Measurements from ENCODE around the gene SLAMF1. TPM values are rescaled to one million over a fixed set of nuclear protein-coding genes. Genes with fewer than 3 reads are reported as not detected.

SLAMF1 gene
- total RNA-seq, 1 donor, result not detected

DNA sequence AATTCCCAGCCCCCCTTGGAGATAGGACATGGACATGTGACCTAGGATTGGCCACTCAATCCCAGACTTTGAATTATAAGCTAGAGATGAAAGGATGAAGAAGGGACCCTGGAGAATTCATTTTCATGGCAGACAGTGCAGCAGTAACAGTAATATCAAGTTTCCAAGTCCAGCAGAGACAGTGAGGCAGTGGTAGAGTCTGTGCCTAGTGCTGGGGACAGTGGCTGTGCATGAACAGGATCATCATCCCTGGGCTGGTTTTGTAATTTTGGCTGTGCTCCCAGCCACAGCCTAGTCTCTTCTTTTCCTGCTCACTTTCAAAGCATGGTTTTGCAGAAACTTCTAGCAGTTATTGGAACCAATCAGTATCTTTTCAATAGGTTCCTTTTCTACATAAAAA is 37.9 kb downstream of the SLAMF1 start:
- H3K27me3 ChIP-seq (ENCODE audit: insufficient read depth, low read length), result peaks cover 3% of the 10 kb centered on the region
- H3K9me3 ChIP-seq (ENCODE audit: low read depth, low read length), result no peaks in the 10 kb centered on the region
- H3K36me3 ChIP-seq (ENCODE audit: insufficient read depth, low read length), result no peaks in the 10 kb centered on the region
- no peaks in the 10 kb centered on the region for H4K20me1 ChIP-seq (ENCODE audit: insufficient read depth, low read length)
- H3K4me1 ChIP-seq (ENCODE audit: insufficient read depth, low read length), result no peaks in the 10 kb centered on the region
- H3K27ac ChIP-seq (ENCODE audit: low read depth, low read length), result no peak overlapping the region
- no peak overlapping the region for H3K4me2 ChIP-seq (ENCODE audit: insufficient read depth, low read length)
- no peaks in the 10 kb centered on the region for H3K79me2 ChIP-seq (ENCODE audit: insufficient read depth, low read length)
- DNase-seq (ENCODE audit: insufficient read length, low spot score, missing footprints), result no peak
- TF ChIP-seq, protein P1, sequence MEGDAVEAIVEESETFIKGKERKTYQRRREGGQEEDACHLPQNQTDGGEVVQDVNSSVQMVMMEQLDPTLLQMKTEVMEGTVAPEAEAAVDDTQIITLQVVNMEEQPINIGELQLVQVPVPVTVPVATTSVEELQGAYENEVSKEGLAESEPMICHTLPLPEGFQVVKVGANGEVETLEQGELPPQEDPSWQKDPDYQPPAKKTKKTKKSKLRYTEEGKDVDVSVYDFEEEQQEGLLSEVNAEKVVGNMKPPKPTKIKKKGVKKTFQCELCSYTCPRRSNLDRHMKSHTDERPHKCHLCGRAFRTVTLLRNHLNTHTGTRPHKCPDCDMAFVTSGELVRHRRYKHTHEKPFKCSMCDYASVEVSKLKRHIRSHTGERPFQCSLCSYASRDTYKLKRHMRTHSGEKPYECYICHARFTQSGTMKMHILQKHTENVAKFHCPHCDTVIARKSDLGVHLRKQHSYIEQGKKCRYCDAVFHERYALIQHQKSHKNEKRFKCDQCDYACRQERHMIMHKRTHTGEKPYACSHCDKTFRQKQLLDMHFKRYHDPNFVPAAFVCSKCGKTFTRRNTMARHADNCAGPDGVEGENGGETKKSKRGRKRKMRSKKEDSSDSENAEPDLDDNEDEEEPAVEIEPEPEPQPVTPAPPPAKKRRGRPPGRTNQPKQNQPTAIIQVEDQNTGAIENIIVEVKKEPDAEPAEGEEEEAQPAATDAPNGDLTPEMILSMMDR (IDR thresholded peaks at IDR 0.05; ENCODE audit: extremely low read depth, low read depth, low read length), result no peak
- H2AFZ ChIP-seq (ENCODE audit: low read length), result no peak overlapping the region
- no peak overlapping the region for H3K4me3 ChIP-seq (ENCODE audit: insufficient read depth, low read length)

DNA sequence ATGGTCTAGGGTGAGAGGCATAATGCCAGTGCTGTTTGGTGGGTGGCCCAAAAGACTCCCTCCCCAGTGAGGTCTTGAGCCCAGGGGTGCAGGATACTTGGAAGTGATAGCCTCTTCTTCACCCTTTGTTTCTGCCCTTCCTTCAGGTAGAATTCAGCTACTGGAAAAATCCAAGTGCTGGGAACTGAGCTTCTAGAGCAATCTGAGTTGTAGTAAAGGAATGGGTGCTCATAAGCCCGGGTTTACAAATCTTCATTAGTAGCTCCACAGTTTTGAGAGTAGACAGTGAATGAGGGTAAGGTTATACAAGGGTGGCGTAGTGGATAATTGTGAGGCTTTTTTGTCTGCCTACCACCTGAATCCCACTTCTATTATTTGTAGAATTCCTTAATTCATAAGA is 38.3 kb downstream of the SLAMF1 start:
- H3K9me3 ChIP-seq (ENCODE audit: low read depth, low read length), result no peaks in the 10 kb centered on the region
- H3K4me3 ChIP-seq (ENCODE audit: insufficient read depth, low read length), result no peak overlapping the region
- H3K36me3 ChIP-seq (ENCODE audit: insufficient read depth, low read length), result no peaks in the 10 kb centered on the region
- no peaks in the 10 kb centered on the region for H3K4me1 ChIP-seq (ENCODE audit: insufficient read depth, low read length)
- no peak overlapping the region for H3K27ac ChIP-seq (ENCODE audit: low read depth, low read length)
- H3K27me3 ChIP-seq (ENCODE audit: insufficient read depth, low read length), result peaks cover 3% of the 10 kb centered on the region
- TF ChIP-seq, protein P1 (IDR thresholded peaks at IDR 0.05; ENCODE audit: extremely low read depth, low read depth, low read length), result no peak
- DNase-seq (ENCODE audit: insufficient read length, low spot score, missing footprints), result no peak
- H3K79me2 ChIP-seq (ENCODE audit: insufficient read depth, low read length), result no peaks in the 10 kb centered on the region
- H3K4me2 ChIP-seq (ENCODE audit: insufficient read depth, low read length), result no peak overlapping the region
- no peak overlapping the region for H2AFZ ChIP-seq (ENCODE audit: low read length)
- H4K20me1 ChIP-seq (ENCODE audit: insufficient read depth, low read length), result no peaks in the 10 kb centered on the region

DNA sequence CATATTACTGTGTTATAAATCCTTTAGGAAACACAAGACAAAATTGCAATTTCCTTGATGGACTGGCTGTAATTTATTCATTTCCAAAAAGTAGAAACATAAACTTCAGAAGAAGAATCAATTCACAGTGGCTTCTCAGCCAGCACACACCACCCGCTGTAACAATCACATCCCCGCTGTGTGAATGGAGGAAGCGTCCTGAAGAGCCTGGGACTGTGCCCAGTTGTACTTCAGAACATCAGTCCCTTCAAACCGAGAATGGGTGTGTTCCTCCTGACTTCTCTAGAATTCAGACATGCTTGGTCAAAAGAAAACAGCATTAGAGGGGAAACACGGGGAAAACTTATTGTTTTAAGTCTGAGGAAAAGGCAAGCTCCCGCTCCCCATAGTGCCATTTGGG is 38.8 kb downstream of the SLAMF1 start:
- no peaks in the 10 kb centered on the region for H3K9me3 ChIP-seq (ENCODE audit: low read depth, low read length)
- no peak overlapping the region for H3K27ac ChIP-seq (ENCODE audit: low read depth, low read length)
- H3K4me3 ChIP-seq (ENCODE audit: insufficient read depth, low read length), result no peak overlapping the region
- H3K4me1 ChIP-seq (ENCODE audit: insufficient read depth, low read length), result no peaks in the 10 kb centered on the region
- H3K27me3 ChIP-seq (ENCODE audit: insufficient read depth, low read length), result peaks cover 3% of the 10 kb centered on the region
- DNase-seq (ENCODE audit: insufficient read length, low spot score, missing footprints), result no peak
- no peak overlapping the region for H3K4me2 ChIP-seq (ENCODE audit: insufficient read depth, low read length)
- no peaks in the 10 kb centered on the region for H3K79me2 ChIP-seq (ENCODE audit: insufficient read depth, low read length)
- TF ChIP-seq, protein P1 (IDR thresholded peaks at IDR 0.05; ENCODE audit: extremely low read depth, low read depth, low read length), result no peak
- H2AFZ ChIP-seq (ENCODE audit: low read length), result no peak overlapping the region
- no peaks in the 10 kb centered on the region for H3K36me3 ChIP-seq (ENCODE audit: insufficient read depth, low read length)
- H4K20me1 ChIP-seq (ENCODE audit: insufficient read depth, low read length), result no peaks in the 10 kb centered on the region

DNA sequence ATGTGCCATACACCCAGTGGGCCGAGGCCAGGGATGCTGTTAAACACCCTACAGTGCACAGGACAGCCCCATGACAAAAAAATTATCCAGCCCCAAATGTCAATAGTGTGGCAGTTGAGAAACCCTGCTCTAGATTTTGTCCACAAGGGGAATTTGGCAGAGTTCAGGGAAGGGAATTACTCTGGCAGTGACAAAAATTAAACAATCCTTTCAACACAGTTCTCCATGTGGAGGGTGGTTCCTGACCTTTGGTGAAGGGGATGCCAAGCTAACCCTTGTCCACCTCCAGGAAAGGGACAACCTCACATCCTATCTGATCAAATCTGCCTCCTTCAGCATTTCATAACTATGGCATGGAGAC is 39.2 kb downstream of the SLAMF1 start:
- no peak overlapping the region for H2AFZ ChIP-seq (ENCODE audit: low read length)
- no peaks in the 10 kb centered on the region for H3K36me3 ChIP-seq (ENCODE audit: insufficient read depth, low read length)
- no peaks in the 10 kb centered on the region for H3K9me3 ChIP-seq (ENCODE audit: low read depth, low read length)
- H3K79me2 ChIP-seq (ENCODE audit: insufficient read depth, low read length), result no peaks in the 10 kb centered on the region
- H3K4me2 ChIP-seq (ENCODE audit: insufficient read depth, low read length), result no peak overlapping the region
- no peak overlapping the region for H3K4me3 ChIP-seq (ENCODE audit: insufficient read depth, low read length)
- TF ChIP-seq, protein P1 (IDR thresholded peaks at IDR 0.05; ENCODE audit: extremely low read depth, low read depth, low read length), result no peak
- H3K4me1 ChIP-seq (ENCODE audit: insufficient read depth, low read length), result no peaks in the 10 kb centered on the region
- DNase-seq (ENCODE audit: insufficient read length, low spot score, missing footprints), result no peak
- no peaks in the 10 kb centered on the region for H4K20me1 ChIP-seq (ENCODE audit: insufficient read depth, low read length)
- peaks cover 3% of the 10 kb centered on the region for H3K27me3 ChIP-seq (ENCODE audit: insufficient read depth, low read length)
- no peak overlapping the region for H3K27ac ChIP-seq (ENCODE audit: low read depth, low read length)

Data from osteoblast (primary cell).